DOHH2 (cell line): ENCODE measurements around the gene C1orf35.

ENCODE experiments used
- H3F3A ChIP-seq: fragments of 200-600 bp; sonication (generic), shearing (Covaris generic); 2 replicates; pipeline ENCODE4 v1.6.0; 2016; ENCODE audit warnings: antibody characterized with exemption, mild to moderate bottlenecking; ENCODE audit not compliant: control insufficient read depth, insufficient read depth
- H3K27ac ChIP-seq: fragments of 200-600 bp; sonication (generic); 2 replicates; pipeline ENCODE4 v1.5.1; 2014; ENCODE audit warnings: low read depth, mild to moderate bottlenecking, low read length, moderate library complexity
- H3K27me3 ChIP-seq: fragments of 200-600 bp; sonication (generic); 2 replicates; pipeline ENCODE4 v1.6.1; 2014; ENCODE audit warnings: mild to moderate bottlenecking, low read length, mixed read lengths; ENCODE audit not compliant: control insufficient read depth
- H3K36me3 ChIP-seq: fragments of 200-600 bp; sonication (generic); 2 replicates; pipeline ENCODE4 v1.6.1; 2014; ENCODE audit warnings: mild to moderate bottlenecking, low read length, moderate library complexity, mixed read lengths; ENCODE audit not compliant: control insufficient read depth
- H3K4me1 ChIP-seq: fragments of 200-600 bp; sonication (generic); 2 replicates; pipeline ENCODE4 v1.6.1; 2014; ENCODE audit warnings: mild to moderate bottlenecking, low read length, mixed read lengths; ENCODE audit not compliant: control insufficient read depth
- H3K4me2 ChIP-seq: fragments of 200-600 bp; sonication (generic); 2 replicates; pipeline ENCODE4 v1.6.0; 2014; ENCODE audit warnings: mild to moderate bottlenecking, low read length, moderate library complexity
- H3K4me3 ChIP-seq: fragments of 200-600 bp; sonication (generic); 2 replicates; pipeline ENCODE4 v1.5.1; 2014; ENCODE audit warnings: mild to moderate bottlenecking, low read length, mixed read lengths
- H3K79me2 ChIP-seq: fragments of 200-600 bp; sonication (generic); 2 replicates; pipeline ENCODE4 v1.6.1; 2014; ENCODE audit warnings: mild to moderate bottlenecking, low read length, mixed read lengths; ENCODE audit not compliant: control insufficient read depth
- H3K9me2 ChIP-seq: fragments of 200-600 bp; sonication (generic); replicated peaks from 2 replicates; pipeline ENCODE4 v1.6.1; 2014; ENCODE audit warnings: mild to moderate bottlenecking, low read length, mixed read lengths; ENCODE audit not compliant: control insufficient read depth
- H3K9me3 ChIP-seq: fragments of 200-600 bp; sonication (generic); 2 replicates; pipeline ENCODE4 v1.6.1; 2014; ENCODE audit warnings: antibody characterized with exemption, low read length, mixed read lengths; ENCODE audit not compliant: control insufficient read depth, insufficient read depth
- H4K20me1 ChIP-seq: fragments of 200-600 bp; sonication (generic); 2 replicates; pipeline ENCODE4 v1.6.0; 2014; ENCODE audit warnings: low read depth, mild to moderate bottlenecking, antibody characterized with exemption, low read length, moderate library complexity; ENCODE audit not compliant: control insufficient read depth, insufficient read depth
- CTCF ChIP-seq: fragments of 200-600 bp; sonication (generic); IDR thresholded peaks from one replicate; pipeline ENCODE4 v1.5.1; 2014; ENCODE audit warnings: antibody characterized with exemption, mild to moderate bottlenecking, low read depth, low read length; ENCODE audit not compliant: poor library complexity, severe bottlenecking
- EZH2phosphoT487 ChIP-seq: fragments of 200-600 bp; sonication (generic); IDR thresholded peaks from 2 replicates; pipeline ENCODE4 v1.6.1; 2017; ENCODE audit warnings: borderline replicate concordance, mild to moderate bottlenecking, antibody characterized with exemption, low read length, moderate library complexity, mixed read lengths

Gene C1orf35

GRCh38 chr1:228058949-228059633 is 44.0 kb downstream of the C1orf35 start:
- H4K20me1 ChIP-seq: no peaks in the 10 kb centered on the region
- H3K79me2 ChIP-seq: no peaks in the 10 kb centered on the region
- H3K9me3 ChIP-seq: no peaks in the 10 kb centered on the region
- TF ChIP-seq CTCF (no peak), EZH2phosphoT487 (no peak)
- no peak overlapping the region for H3K4me3 ChIP-seq
- no peaks in the 10 kb centered on the region for H3K9me2 ChIP-seq
- no peak overlapping the region for H3K27ac ChIP-seq
- no peaks in the 10 kb centered on the region for H3F3A ChIP-seq
- 0 out of 2 replicates have a peak, but pooled peaks cover 3% of the 10 kb centered on the region for H3K4me1 ChIP-seq
- H3K4me2 ChIP-seq: no peak overlapping the region
- H3K36me3 ChIP-seq: no peaks in the 10 kb centered on the region
- H3K27me3 ChIP-seq: peaks cover 11% of the 10 kb centered on the region; the same call in 1 of the 2 replicates

GRCh38 chr1:228058172-228058948 is 44.8 kb downstream of the C1orf35 start:
- H3F3A ChIP-seq: no peaks in the 10 kb centered on the region
- peaks cover 11% of the 10 kb centered on the region; the same call in 1 of the 2 replicates for H3K27me3 ChIP-seq
- no peaks in the 10 kb centered on the region for H3K9me3 ChIP-seq
- no peaks in the 10 kb centered on the region for H4K20me1 ChIP-seq
- H3K4me2 ChIP-seq: no peak overlapping the region
- H3K4me1 ChIP-seq: 0 out of 2 replicates have a peak, but pooled peaks cover 3% of the 10 kb centered on the region
- H3K9me2 ChIP-seq: no peaks in the 10 kb centered on the region
- no peak overlapping the region for H3K4me3 ChIP-seq
- no peak overlapping the region for H3K27ac ChIP-seq
- H3K79me2 ChIP-seq: no peaks in the 10 kb centered on the region
- no peaks in the 10 kb centered on the region for H3K36me3 ChIP-seq
- no peak for TF ChIP-seq EZH2phosphoT487
- no peak for TF ChIP-seq CTCF
